Tibial nerve (tissue), 4 donors: ENCODE measurements around the gene CNGA3. TPM values are rescaled to one million over a fixed set of nuclear protein-coding genes. Genes with fewer than 3 reads are reported as not detected.

Experiments used
- DNase-seq, 2 donors: peaks; one replicate each; pipeline ENCODE4 v3.0.0-alpha.2; 2019; ENCODE audit warnings: low spot score in 2 of 2
- H3K27ac ChIP-seq, 4 donors: fragments of 200-600 bp; sonication (generic) in 3 of 4; one replicate each; pipeline ENCODE4 v1.5.1; 2017 to 2019; ENCODE audit warnings: mild to moderate bottlenecking in 1 of 4
- H3K27me3 ChIP-seq, 2 donors: fragments of 200-600 bp; sonication (generic) in 1 of 2; one replicate each; pipeline versions ENCODE4 v1.5.1 to v1.6.0; 2017 to 2019
- H3K36me3 ChIP-seq, 3 donors: fragments of 200-600 bp; sonication (generic); one replicate each; pipeline ENCODE4 v1.5.1; 2018 to 2019
- H3K4me1 ChIP-seq, 4 donors: fragments of 200-600 bp; sonication (generic) in 3 of 4; one replicate each; pipeline ENCODE4 v1.5.1; 2017 to 2019
- H3K4me3 ChIP-seq, 4 donors: fragments of 200-600 bp; sonication (generic) in 3 of 4; one replicate each; pipeline ENCODE4 v1.5.1; 2017 to 2019; ENCODE audit warnings: mild to moderate bottlenecking in 1 of 4, moderate library complexity in 1 of 4
- H3K9me3 ChIP-seq, 4 donors: fragments of 200-600 bp; sonication (generic) in 3 of 4; one replicate each; pipeline ENCODE4 v1.5.1; 2017 to 2019
- CTCF ChIP-seq, 5 experiments: fragments of 200-600 bp in 3 of 5; fragments of 450-650 bp in 2 of 5; sonication (generic) in 3 of 5; IDR thresholded peaks; one replicate each; pipeline ENCODE4 v1.5.1; 2016 to 2019; ENCODE audit warnings: antibody characterized with exemption in 5 of 5, mild to moderate bottlenecking in 3 of 5, moderate library complexity in 2 of 5
- EP300 ChIP-seq, 2 donors: sonication (generic); formaldehyde crosslinking; IDR thresholded peaks; one replicate each; pipeline ENCODE4 v1.6.1; 2017; ENCODE audit warnings: antibody characterized with exemption in 2 of 2, mild to moderate bottlenecking in 1 of 2
- POLR2A ChIP-seq, 2 donors: fragments of 450-650 bp; IDR thresholded peaks; one replicate each; pipeline ENCODE4 v1.6.1; 2017; ENCODE audit warnings: antibody characterized with exemption in 2 of 2, mild to moderate bottlenecking in 2 of 2, moderate library complexity in 2 of 2
- WGBS, 2 donors: methylation state at CpG; one replicate each; pipeline ENCODE4 v1.1.5; 2018; 5-methylcytosine and 5-hydroxymethylcytosine counted together
- total RNA-seq, 4 donors: library from RNA; depleted of rRNA; stranded (reverse); fragments of >200 nt; gene quantifications; one replicate each; pipeline ENCODE4 v1.1.0, GENCODE V29; 2016

Gene CNGA3
- total RNA-seq, 4 donors from 2014 or later: 0.30 to 1.3 TPM; not detected in 2

- Histone ChIP-seq H3K4me1 (no peaks in the 10 kb centered on the region), H3K36me3 (no peaks in the 10 kb centered on the region), H3K27me3 (no peaks in the 10 kb centered on the region), H3K27ac (no peak overlapping the region), H3K4me3 (no peak overlapping the region), H3K9me3 (no peaks in the 10 kb centered on the region)
- WGBS, 2 donors: 87 to 89% methylated on average over 4 of the region's 4 CpGs
- DNase-seq: no peak
- TF ChIP-seq POLR2A (IDR thresholded peaks at IDR 0.05): no peak
- no peak for TF ChIP-seq EP300 (IDR thresholded peaks at IDR 0.05)
- TF ChIP-seq CTCF (IDR thresholded peaks at IDR 0.05): no peak
Measured at GRCh38 chr2:98329549-98329948, 16.7 kb upstream of the CNGA3 start.

DNA sequence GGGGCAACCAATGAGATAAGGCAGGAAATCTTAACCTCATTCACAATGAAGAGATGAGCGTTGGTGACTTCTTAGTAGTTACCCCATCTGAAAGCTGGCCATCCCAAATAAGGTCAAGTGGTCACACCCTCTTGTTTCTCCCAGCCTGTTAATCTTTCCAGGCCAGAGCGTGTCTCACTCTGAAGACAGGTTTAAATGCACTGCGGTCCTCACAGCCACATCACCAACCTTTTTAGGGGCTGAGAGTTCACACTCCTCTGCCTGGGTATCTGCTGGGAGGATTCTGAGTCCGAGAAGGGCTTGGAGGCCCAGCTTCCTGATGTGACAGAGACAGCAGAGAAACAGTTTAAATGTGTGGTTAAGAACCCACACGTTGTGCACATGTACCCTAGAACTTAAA, 13.3 kb upstream of the CNGA3 start:
- Histone ChIP-seq H3K9me3 (peaks cover 0 to 3% (median 2%) of the 10 kb centered on the region in 4 donors), H3K27me3 (no peaks in the 10 kb centered on the region), H3K36me3 (no peaks in the 10 kb centered on the region), H3K4me3 (no peak overlapping the region), H3K27ac (no peak overlapping the region), H3K4me1 (no peaks in the 10 kb centered on the region)
- no peak for DNase-seq
- 71 to 72% methylated on average over 5 of the region's 5 CpGs for WGBS, 2 donors
- no peak for TF ChIP-seq EP300 (IDR thresholded peaks at IDR 0.05)
- TF ChIP-seq CTCF (IDR thresholded peaks at IDR 0.05): no peak
- no peak for TF ChIP-seq POLR2A (IDR thresholded peaks at IDR 0.05)

DNA sequence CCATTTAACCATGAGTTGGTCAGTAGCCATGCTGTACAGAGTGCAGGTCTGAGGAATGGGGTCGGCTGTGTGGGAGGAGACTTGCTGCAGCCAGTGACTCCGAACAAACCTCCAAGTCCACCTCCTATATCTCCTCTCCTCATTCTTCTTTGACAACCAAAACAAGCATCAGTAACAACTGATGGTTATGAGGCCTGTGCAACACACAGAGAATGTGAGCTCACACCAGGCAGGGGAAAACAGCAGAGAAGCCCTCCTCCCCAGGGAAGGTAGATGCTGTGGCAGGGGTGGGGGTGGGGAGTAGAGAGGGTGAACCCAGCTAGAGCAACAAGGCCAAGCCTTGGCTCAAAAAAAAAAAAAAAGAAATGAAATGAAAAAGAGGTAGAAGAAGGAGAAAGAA, 12.3 kb upstream of the CNGA3 start:
- Histone ChIP-seq H3K27me3 (no peaks in the 10 kb centered on the region), H3K4me1 (no peaks in the 10 kb centered on the region), H3K4me3 (no peak overlapping the region), H3K27ac (no peak overlapping the region), H3K9me3 (peaks cover 0 to 12% (median 4%) of the 10 kb centered on the region in 4 donors), H3K36me3 (no peaks in the 10 kb centered on the region)
- TF ChIP-seq CTCF (IDR thresholded peaks at IDR 0.05) (no peak), EP300 (IDR thresholded peaks at IDR 0.05) (no peak), POLR2A (IDR thresholded peaks at IDR 0.05) (no peak)
- DNase-seq: no peak
- WGBS, 2 donors: 60 to 61% methylated on average over 2 of the region's 2 CpGs

- 12 to 19% methylated on average over 4 of the region's 4 CpGs for WGBS, 2 donors
Measured at GRCh38 chr2:98334439-98335078, 11.7 kb upstream of the CNGA3 start.

More at GRCh38 chr2:98334439-98335078, 11.7 kb upstream of the CNGA3 start:
- H3K27ac ChIP-seq: no peak overlapping the region
- no peak overlapping the region for H3K4me3 ChIP-seq
- TF ChIP-seq CTCF (IDR thresholded peaks at IDR 0.05): no peak
- no peak for TF ChIP-seq POLR2A (IDR thresholded peaks at IDR 0.05)
- TF ChIP-seq EP300 (IDR thresholded peaks at IDR 0.05): no peak
- no peaks in the 10 kb centered on the region for H3K27me3 ChIP-seq
- peaks cover 0 to 12% (median 4%) of the 10 kb centered on the region in 4 donors for H3K9me3 ChIP-seq
- H3K4me1 ChIP-seq: no peaks in the 10 kb centered on the region
- DNase-seq: no peak
- no peaks in the 10 kb centered on the region for H3K36me3 ChIP-seq
